Neural progenitor cell (in vitro differentiated cells): Measurements from ENCODE around the gene NPHP1. TPM values are rescaled to one million over a fixed set of nuclear protein-coding genes. Genes with fewer than 3 reads are reported as not detected.

Source experiments
- DNase-seq: peaks from one replicate; pipeline ENCODE4 v3.0.0-alpha.2; 2016; ENCODE audit warnings: low spot score
- H2AFZ ChIP-seq: fragments of 200-600 bp; sonication (generic); replicated peaks from 2 replicates; pipeline ENCODE4 v1.6.1; 2016; ENCODE audit warnings: antibody characterized with exemption
- H3F3A ChIP-seq: fragments of 200-600 bp; sonication (generic); 2 replicates; pipeline ENCODE4 v1.6.1; 2016; ENCODE audit warnings: antibody characterized with exemption, low read depth
- H3K27ac ChIP-seq: fragments of 200-600 bp; sonication (generic); 2 replicates; pipeline ENCODE4 v1.5.1; 2016; ENCODE audit warnings: mild to moderate bottlenecking
- H3K27me3 ChIP-seq: fragments of 200-600 bp; sonication (generic); 2 replicates; pipeline ENCODE4 v1.6.1; 2016; ENCODE audit warnings: mild to moderate bottlenecking, moderate library complexity
- H3K36me3 ChIP-seq: fragments of 200-600 bp; sonication (generic); 2 replicates; pipeline ENCODE4 v1.5.1; 2016
- H3K4me1 ChIP-seq: fragments of 200-600 bp; sonication (generic); 2 replicates; pipeline ENCODE4 v1.6.1; 2016; ENCODE audit warnings: mixed run types
- H3K4me2 ChIP-seq: fragments of 200-600 bp; sonication (generic); 2 replicates; pipeline ENCODE4 v1.6.1; 2016
- H3K4me3 ChIP-seq: fragments of 200-600 bp; sonication (generic); 2 replicates; pipeline ENCODE4 v1.5.1; 2016
- H3K79me2 ChIP-seq: fragments of 200-600 bp; sonication (generic); 2 replicates; pipeline ENCODE4 v1.6.1; 2016; ENCODE audit warnings: low read depth
- H3K9ac ChIP-seq: fragments of 200-600 bp; sonication (generic); 2 replicates; pipeline ENCODE4 v1.6.1; 2016
- H3K9me3 ChIP-seq: fragments of 200-600 bp; sonication (generic); 2 replicates; pipeline ENCODE4 v1.5.1; 2016; ENCODE audit warnings: low read depth
- H4K20me1 ChIP-seq: fragments of 200-600 bp; sonication (generic); 2 replicates; pipeline ENCODE4 v1.6.1; 2016; ENCODE audit warnings: low read depth
- H3K27ac Mint-ChIP-seq: 3 replicates; pipeline ENCODE4 v1.8.0; 2021; ENCODE audit warnings: mixed read lengths
- H3K27me3 Mint-ChIP-seq: 2 replicates; pipeline ENCODE4 v1.8.0; 2022; ENCODE audit warnings: low read depth, mild to moderate bottlenecking, inconsistent platforms, moderate library complexity, mixed read lengths; ENCODE audit not compliant: insufficient read depth
- H3K36me3 Mint-ChIP-seq: 3 replicates; pipeline ENCODE4 v1.8.0; 2021; ENCODE audit warnings: mixed read lengths
- H3K4me1 Mint-ChIP-seq: 3 replicates; pipeline ENCODE4 v1.8.0; 2021; ENCODE audit warnings: mixed read lengths
- H3K4me3 Mint-ChIP-seq: 3 replicates; pipeline ENCODE4 v1.8.0; 2021; ENCODE audit warnings: mild to moderate bottlenecking, moderate library complexity, mixed read lengths
- H3K9me3 Mint-ChIP-seq: 3 replicates; pipeline ENCODE4 v1.8.0; 2020; ENCODE audit warnings: mixed read lengths
- EZH2 ChIP-seq: fragments of 200-600 bp; sonication (generic); IDR thresholded peaks from 2 replicates; pipeline ENCODE4 v1.6.1; 2017; ENCODE audit warnings: antibody characterized with exemption, mild to moderate bottlenecking, moderate library complexity
- EZH2phosphoT487 ChIP-seq: fragments of 200-600 bp; sonication (generic); IDR thresholded peaks from 2 replicates; pipeline ENCODE4 v1.6.1; 2017; ENCODE audit warnings: antibody characterized with exemption
- total RNA-seq: library from RNA; depleted of rRNA; stranded (reverse); fragments of >200 nt; gene quantifications from 2 replicates; pipeline ENCODE4 v1.2.3, GENCODE V29; 2015; ENCODE audit warnings: low replicate concordance
- TF ChIP-seq, protein P1 (sequence below): fragments of 200-600 bp; sonication (generic); IDR thresholded peaks from 2 replicates; pipeline ENCODE4 v1.5.1; 2017; ENCODE audit warnings: antibody characterized with exemption, mild to moderate bottlenecking

NPHP1 gene
- total RNA-seq, 1 donor from 2014 or later, result 8.1 TPM

DNA sequence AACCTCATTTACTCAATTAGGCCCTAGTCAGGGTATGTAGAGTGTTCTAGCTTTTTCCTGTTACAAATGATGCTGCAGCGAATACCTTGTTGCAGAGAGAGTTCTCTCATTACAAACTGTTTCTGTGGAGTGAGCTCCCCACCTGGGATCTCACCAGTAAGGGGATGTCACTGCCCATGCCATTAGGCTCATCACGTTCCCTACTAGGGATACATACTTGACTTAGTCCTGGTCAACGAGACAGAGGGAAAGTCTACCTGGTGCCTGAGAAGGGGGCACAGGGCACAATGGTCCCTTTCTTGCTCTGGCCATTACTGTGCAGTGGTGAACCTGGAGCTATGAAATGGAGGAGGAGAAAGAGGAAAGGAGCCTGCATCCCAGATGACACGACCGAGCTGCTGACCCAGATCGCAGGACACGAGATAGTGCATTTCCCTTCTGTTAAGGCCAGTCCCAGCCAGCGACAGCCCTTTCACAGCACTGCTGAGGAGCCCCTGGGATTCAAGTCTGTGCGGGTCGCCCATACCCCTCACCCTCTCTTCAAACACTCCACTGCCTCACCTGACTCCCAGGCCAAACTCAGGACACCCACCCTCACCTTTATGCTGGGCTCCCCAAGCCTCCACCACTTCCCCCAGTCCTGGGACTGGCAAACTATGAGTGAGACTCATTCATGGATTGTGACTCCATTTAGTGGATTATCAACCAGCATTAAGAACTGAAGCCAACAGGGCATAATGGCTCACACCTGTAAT lies 105.2 kb downstream of the NPHP1 start:
- DNase-seq, result no peak
- H4K20me1 ChIP-seq, result no peaks in the 10 kb centered on the region
- no peaks in the 10 kb centered on the region for H3F3A ChIP-seq
- no peaks in the 10 kb centered on the region for H3K36me3 Mint-ChIP-seq
- peaks cover 5% of the 10 kb centered on the region for H3K4me1 Mint-ChIP-seq
- H3K4me1 ChIP-seq, result no peaks in the 10 kb centered on the region
- H3K4me2 ChIP-seq, result no peak overlapping the region
- H3K9me3 ChIP-seq, result no peaks in the 10 kb centered on the region
- H3K9me3 Mint-ChIP-seq, result peaks cover 2% of the 10 kb centered on the region
- H3K27me3 ChIP-seq, result no peaks in the 10 kb centered on the region
- H3K27ac Mint-ChIP-seq, result peak overlapping the region; percentile 46
- H3K9ac ChIP-seq, result no peak overlapping the region
- H3K4me3 ChIP-seq, result no peak overlapping the region
- H3K27ac ChIP-seq, result no peak overlapping the region
- H3K4me3 Mint-ChIP-seq, result no peak overlapping the region
- no peaks in the 10 kb centered on the region for H3K79me2 ChIP-seq
- H3K27me3 Mint-ChIP-seq, result peaks cover 6% of the 10 kb centered on the region
- TF ChIP-seq, protein P1, sequence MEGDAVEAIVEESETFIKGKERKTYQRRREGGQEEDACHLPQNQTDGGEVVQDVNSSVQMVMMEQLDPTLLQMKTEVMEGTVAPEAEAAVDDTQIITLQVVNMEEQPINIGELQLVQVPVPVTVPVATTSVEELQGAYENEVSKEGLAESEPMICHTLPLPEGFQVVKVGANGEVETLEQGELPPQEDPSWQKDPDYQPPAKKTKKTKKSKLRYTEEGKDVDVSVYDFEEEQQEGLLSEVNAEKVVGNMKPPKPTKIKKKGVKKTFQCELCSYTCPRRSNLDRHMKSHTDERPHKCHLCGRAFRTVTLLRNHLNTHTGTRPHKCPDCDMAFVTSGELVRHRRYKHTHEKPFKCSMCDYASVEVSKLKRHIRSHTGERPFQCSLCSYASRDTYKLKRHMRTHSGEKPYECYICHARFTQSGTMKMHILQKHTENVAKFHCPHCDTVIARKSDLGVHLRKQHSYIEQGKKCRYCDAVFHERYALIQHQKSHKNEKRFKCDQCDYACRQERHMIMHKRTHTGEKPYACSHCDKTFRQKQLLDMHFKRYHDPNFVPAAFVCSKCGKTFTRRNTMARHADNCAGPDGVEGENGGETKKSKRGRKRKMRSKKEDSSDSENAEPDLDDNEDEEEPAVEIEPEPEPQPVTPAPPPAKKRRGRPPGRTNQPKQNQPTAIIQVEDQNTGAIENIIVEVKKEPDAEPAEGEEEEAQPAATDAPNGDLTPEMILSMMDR, result no peak
- TF ChIP-seq EZH2, result no peak
- TF ChIP-seq EZH2phosphoT487, result no peak
- no peaks in the 10 kb centered on the region for H3K36me3 ChIP-seq
- H2AFZ ChIP-seq, result no peak overlapping the region

DNA sequence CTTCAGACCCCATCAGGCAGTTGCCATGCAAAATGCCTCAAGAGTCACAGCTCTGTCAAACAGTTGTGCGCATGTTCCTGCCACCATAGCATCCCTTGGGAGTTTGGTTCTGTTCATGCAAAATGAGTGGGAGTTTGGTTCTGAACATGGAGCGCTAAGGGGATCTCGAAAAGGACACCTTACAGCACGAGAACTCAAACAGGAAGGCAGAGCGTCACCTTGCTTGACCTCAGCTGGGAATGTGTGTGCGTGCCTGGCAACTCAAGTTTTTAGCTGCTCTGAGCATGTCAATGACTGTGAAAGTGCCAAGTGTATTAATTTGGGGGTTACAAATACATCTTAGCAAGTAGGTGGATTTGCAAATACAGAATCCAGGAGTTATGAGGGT lies 105.8 kb downstream of the NPHP1 start:
- Histone ChIP-seq H3K9ac (no peak overlapping the region), H3K4me3 (no peak overlapping the region), H3K27me3 (no peaks in the 10 kb centered on the region), H3K36me3 (no peaks in the 10 kb centered on the region), H2AFZ (no peak overlapping the region), H3K9me3 (no peaks in the 10 kb centered on the region), H4K20me1 (no peaks in the 10 kb centered on the region), H3K4me1 (no peaks in the 10 kb centered on the region), H3K4me2 (no peak overlapping the region), H3K79me2 (no peaks in the 10 kb centered on the region), H3F3A (no peaks in the 10 kb centered on the region), H3K27ac (no peak overlapping the region)
- no peak for TF ChIP-seq EZH2phosphoT487
- no peak overlapping the region for H3K4me3 Mint-ChIP-seq
- H3K27ac Mint-ChIP-seq, result no peak overlapping the region
- peaks cover 6% of the 10 kb centered on the region for H3K27me3 Mint-ChIP-seq
- no peak for DNase-seq
- no peaks in the 10 kb centered on the region for H3K36me3 Mint-ChIP-seq
- peaks cover 2% of the 10 kb centered on the region for H3K9me3 Mint-ChIP-seq
- peaks cover 3% of the 10 kb centered on the region for H3K4me1 Mint-ChIP-seq

DNA sequence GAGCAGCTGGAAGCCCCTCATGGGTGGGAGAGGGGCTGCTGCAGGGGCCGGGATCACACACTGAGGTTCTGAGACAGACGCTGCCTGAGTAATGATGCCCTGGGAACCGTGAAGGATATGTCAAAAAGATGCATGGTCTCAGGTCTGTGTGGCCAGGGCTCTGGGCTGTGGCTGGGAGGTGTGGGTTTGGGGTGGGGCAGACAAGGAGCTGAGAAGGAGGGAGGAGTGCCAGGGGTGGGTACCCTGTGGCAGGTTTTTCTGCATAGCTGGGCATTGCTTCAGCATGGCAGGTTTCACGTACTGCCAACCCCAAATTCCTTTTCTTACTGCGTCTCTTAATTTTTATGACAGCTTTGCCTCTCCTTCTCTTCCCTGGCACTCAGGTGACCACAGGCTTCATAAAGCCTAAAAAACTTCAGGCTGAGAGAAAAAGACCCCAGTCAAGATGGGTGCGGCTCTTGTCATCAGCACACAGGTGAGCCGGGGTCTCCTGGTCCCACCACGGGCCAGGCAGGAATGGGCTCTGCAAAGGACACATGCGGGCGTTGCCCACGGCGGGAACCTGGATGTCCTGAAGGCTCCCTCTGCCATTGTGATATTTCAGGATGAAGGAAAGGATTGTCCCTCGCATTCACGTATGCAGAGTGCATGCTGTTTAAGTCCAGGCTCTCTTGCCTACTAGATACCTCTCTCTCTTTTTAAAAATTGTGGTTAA lies 107.2 kb downstream of the NPHP1 start:
- TF ChIP-seq EZH2phosphoT487 (no peak), EZH2 (no peak)
- TF ChIP-seq, protein P1, result no peak
- H3K27me3 Mint-ChIP-seq, result peaks cover 6% of the 10 kb centered on the region
- H3K4me1 Mint-ChIP-seq, result peaks cover 3% of the 10 kb centered on the region
- no peaks in the 10 kb centered on the region for H3K4me1 ChIP-seq
- H3F3A ChIP-seq, result no peaks in the 10 kb centered on the region
- no peaks in the 10 kb centered on the region for H3K9me3 ChIP-seq
- H3K9me3 Mint-ChIP-seq, result no peaks in the 10 kb centered on the region
- no peak overlapping the region for H3K4me2 ChIP-seq
- no peaks in the 10 kb centered on the region for H3K79me2 ChIP-seq
- no peak overlapping the region for H3K9ac ChIP-seq
- no peaks in the 10 kb centered on the region for H4K20me1 ChIP-seq
- no peak for DNase-seq
- no peak overlapping the region for H3K4me3 ChIP-seq
- no peaks in the 10 kb centered on the region for H3K36me3 Mint-ChIP-seq
- no peak overlapping the region for H2AFZ ChIP-seq
- no peaks in the 10 kb centered on the region for H3K36me3 ChIP-seq
- no peaks in the 10 kb centered on the region for H3K27me3 ChIP-seq
- H3K27ac ChIP-seq, result no peak overlapping the region
- no peak overlapping the region for H3K27ac Mint-ChIP-seq
- H3K4me3 Mint-ChIP-seq, result no peak overlapping the region
